DOHH2 (cell line): ENCODE data around the gene DCP1A.

Experiments used
- EZH2phosphoT487 ChIP-seq: fragments of 200-600 bp; sonication (generic); IDR thresholded peaks from 2 replicates; pipeline ENCODE4 v1.6.1; 2017; ENCODE audit warnings: borderline replicate concordance, mild to moderate bottlenecking, antibody characterized with exemption, low read length, moderate library complexity, mixed read lengths
- TF ChIP-seq, protein P1 (sequence below): fragments of 200-600 bp; sonication (generic); IDR thresholded peaks from one replicate; pipeline ENCODE4 v1.5.1; 2014; ENCODE audit warnings: antibody characterized with exemption, mild to moderate bottlenecking, low read depth, low read length; ENCODE audit not compliant: poor library complexity, severe bottlenecking

GRCh38 chr3:53342353-53342752 lies 5.0 kb downstream of the DCP1A start:
- TF ChIP-seq, protein P1, sequence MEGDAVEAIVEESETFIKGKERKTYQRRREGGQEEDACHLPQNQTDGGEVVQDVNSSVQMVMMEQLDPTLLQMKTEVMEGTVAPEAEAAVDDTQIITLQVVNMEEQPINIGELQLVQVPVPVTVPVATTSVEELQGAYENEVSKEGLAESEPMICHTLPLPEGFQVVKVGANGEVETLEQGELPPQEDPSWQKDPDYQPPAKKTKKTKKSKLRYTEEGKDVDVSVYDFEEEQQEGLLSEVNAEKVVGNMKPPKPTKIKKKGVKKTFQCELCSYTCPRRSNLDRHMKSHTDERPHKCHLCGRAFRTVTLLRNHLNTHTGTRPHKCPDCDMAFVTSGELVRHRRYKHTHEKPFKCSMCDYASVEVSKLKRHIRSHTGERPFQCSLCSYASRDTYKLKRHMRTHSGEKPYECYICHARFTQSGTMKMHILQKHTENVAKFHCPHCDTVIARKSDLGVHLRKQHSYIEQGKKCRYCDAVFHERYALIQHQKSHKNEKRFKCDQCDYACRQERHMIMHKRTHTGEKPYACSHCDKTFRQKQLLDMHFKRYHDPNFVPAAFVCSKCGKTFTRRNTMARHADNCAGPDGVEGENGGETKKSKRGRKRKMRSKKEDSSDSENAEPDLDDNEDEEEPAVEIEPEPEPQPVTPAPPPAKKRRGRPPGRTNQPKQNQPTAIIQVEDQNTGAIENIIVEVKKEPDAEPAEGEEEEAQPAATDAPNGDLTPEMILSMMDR = no peak
- no peak for TF ChIP-seq EZH2phosphoT487
